H9 (cell line): ENCODE data around the gene STRA6. TPM values are rescaled to one million over a fixed set of nuclear protein-coding genes. Genes with fewer than 3 reads are reported as not detected.
A peak's percentile ranks its signal among the peaks of the same experiment; 100 is the strongest.

ENCODE experiments used
- DNase-seq: peaks from one replicate; pipeline ENCODE4 v3.0.0-alpha.2; 2017
- H2AFZ ChIP-seq: one replicate; pipeline ENCODE4 v1.6.1; 2013; ENCODE audit warnings: mild to moderate bottlenecking, low read length, control low read depth, moderate library complexity
- H2AK5ac ChIP-seq: 2 replicates; pipeline ENCODE4 v1.6.1; 2013; ENCODE audit warnings: low read length, control low read depth, mixed read lengths; ENCODE audit not compliant: insufficient read length
- H2BK120ac ChIP-seq: one replicate; pipeline ENCODE4 v1.6.1; 2013; ENCODE audit warnings: low read depth, mild to moderate bottlenecking, low read length, control low read depth, inconsistent platforms; ENCODE audit not compliant: poor library complexity, severe bottlenecking
- H2BK12ac ChIP-seq: 2 replicates; pipeline ENCODE4 v1.6.1; 2013; ENCODE audit warnings: low read length, control low read depth, mixed read lengths, low read depth; ENCODE audit not compliant: insufficient read length
- H2BK15ac ChIP-seq: 2 replicates; pipeline ENCODE4 v1.6.1; 2013; ENCODE audit warnings: low read depth, low read length, control low read depth
- H2BK20ac ChIP-seq: one replicate; pipeline ENCODE4 v1.6.1; 2013; ENCODE audit warnings: low read depth, mild to moderate bottlenecking, low read length, control low read depth, inconsistent platforms; ENCODE audit not compliant: poor library complexity, severe bottlenecking
- H2BK5ac ChIP-seq: 2 replicates; pipeline ENCODE4 v1.6.1; 2013; ENCODE audit warnings: low read length, control low read depth, mixed read lengths; ENCODE audit not compliant: insufficient read length
- H3K14ac ChIP-seq: 2 replicates; pipeline ENCODE4 v1.6.1; 2013; ENCODE audit warnings: low read length, control low read depth; ENCODE audit not compliant: insufficient read depth
- H3K18ac ChIP-seq: 2 replicates; pipeline ENCODE4 v1.6.1; 2013; ENCODE audit warnings: low read depth, mild to moderate bottlenecking, mixed read lengths, low read length, control low read depth; ENCODE audit not compliant: insufficient read length
- H3K23ac ChIP-seq: 2 replicates; pipeline ENCODE4 v1.6.1; 2013; ENCODE audit warnings: low read length, control low read depth, mixed read lengths, low read depth; ENCODE audit not compliant: insufficient read length
- H3K23me2 ChIP-seq: 2 replicates; pipeline ENCODE4 v1.6.1; 2013; ENCODE audit warnings: low read depth, mild to moderate bottlenecking, mixed read lengths, low read length, control low read depth; ENCODE audit not compliant: insufficient read length, poor library complexity, severe bottlenecking
- H3K27ac ChIP-seq: 2 replicates; pipeline ENCODE4 v1.5.1; 2013; ENCODE audit warnings: low read length, control low read depth, mixed read lengths, low read depth; ENCODE audit not compliant: insufficient read length
- H3K27me3 ChIP-seq: 2 replicates; pipeline ENCODE4 v1.6.1; 2013; ENCODE audit warnings: low read length, control low read depth, inconsistent platforms; ENCODE audit not compliant: insufficient read depth
- H3K4ac ChIP-seq: 2 replicates; pipeline ENCODE4 v1.6.1; 2013; ENCODE audit warnings: low read depth, mild to moderate bottlenecking, control low read depth, inconsistent platforms, low read length, moderate library complexity
- H3K4me1 ChIP-seq: 2 replicates; pipeline ENCODE4 v1.6.1; 2013; ENCODE audit warnings: low read length, control low read depth, inconsistent platforms; ENCODE audit not compliant: insufficient read depth
- H3K4me2 ChIP-seq: 2 replicates; pipeline ENCODE4 v1.6.1; 2013; ENCODE audit warnings: low read length, control low read depth, mixed read lengths; ENCODE audit not compliant: insufficient read length, insufficient read depth
- H3K56ac ChIP-seq: 2 replicates; pipeline ENCODE4 v1.6.1; 2013; ENCODE audit warnings: low read depth, mild to moderate bottlenecking, mixed read lengths, low read length, control low read depth; ENCODE audit not compliant: insufficient read length
- H3K79me1 ChIP-seq: 2 replicates; pipeline ENCODE4 v1.6.1; 2013; ENCODE audit warnings: low read depth, mild to moderate bottlenecking, moderate library complexity, low read length, control low read depth, inconsistent platforms; ENCODE audit not compliant: insufficient read depth, poor library complexity, severe bottlenecking
- H3K79me2 ChIP-seq: 2 replicates; pipeline ENCODE4 v1.6.1; 2013; ENCODE audit warnings: low read length, control low read depth, inconsistent platforms; ENCODE audit not compliant: insufficient read depth
- H3K9ac ChIP-seq: 2 replicates; pipeline ENCODE4 v1.6.1; 2013; ENCODE audit warnings: low read length, control low read depth, mixed read lengths; ENCODE audit not compliant: insufficient read length; ENCODE audit errors: extremely low read depth
- H3K9me3 ChIP-seq: one replicate; pipeline ENCODE4 v1.6.1; 2013; ENCODE audit warnings: low read depth, low read length, inconsistent platforms; ENCODE audit not compliant: control insufficient read depth
- H3T11ph ChIP-seq: one replicate; pipeline ENCODE4 v1.6.1; 2013; ENCODE audit warnings: mild to moderate bottlenecking, low read length, control low read depth, inconsistent platforms
- H4K20me1 ChIP-seq: one replicate; pipeline ENCODE4 v1.6.1; 2013; ENCODE audit not compliant: control insufficient read depth, insufficient read length, insufficient read depth
- H4K5ac ChIP-seq: 2 replicates; pipeline ENCODE4 v1.6.1; 2013; ENCODE audit warnings: low read depth, mild to moderate bottlenecking, mixed read lengths, low read length, control low read depth; ENCODE audit not compliant: insufficient read length
- H4K8ac ChIP-seq: replicated peaks from 2 replicates; pipeline ENCODE4 v1.6.1; 2013; ENCODE audit warnings: low read length, control low read depth, mixed read lengths, low read depth; ENCODE audit not compliant: insufficient read length
- H4K91ac ChIP-seq: 2 replicates; pipeline ENCODE4 v1.6.1; 2013; ENCODE audit warnings: low read depth, mild to moderate bottlenecking, moderate library complexity, mixed read lengths, low read length, control low read depth; ENCODE audit not compliant: insufficient read length
- H3K27ac Mint-ChIP-seq, 3 experiments: 2 replicates in 2 of 3; 3 replicates in 1 of 3; pipeline ENCODE4 v1.8.0; 2020 to 2021; ENCODE audit warnings: mixed read lengths in 3 of 3, mild to moderate bottlenecking in 1 of 3, moderate library complexity in 1 of 3
- H3K27me3 Mint-ChIP-seq: 2 replicates; pipeline ENCODE4 v1.8.0; 2021; ENCODE audit warnings: low read depth, mild to moderate bottlenecking, moderate library complexity, mixed read lengths
- H3K36me3 Mint-ChIP-seq, 3 experiments: 2 replicates in 2 of 3; 3 replicates in 1 of 3; pipeline ENCODE4 v1.8.0; 2020 to 2021; ENCODE audit warnings: low read depth in 3 of 3, mixed read lengths in 3 of 3; ENCODE audit not compliant: insufficient read depth in 1 of 3
- H3K4me1 Mint-ChIP-seq, 2 experiments: 2 replicates each; pipeline ENCODE4 v1.8.0; 2020; ENCODE audit warnings: mixed read lengths in 2 of 2
- H3K4me3 Mint-ChIP-seq, 2 experiments: 2 replicates in 1 of 2; 3 replicates in 1 of 2; pipeline ENCODE4 v1.8.0; 2020 to 2021; ENCODE audit warnings: mild to moderate bottlenecking in 2 of 2, mixed read lengths in 2 of 2, moderate library complexity in 1 of 2
- H3K9me3 Mint-ChIP-seq, 2 experiments: 2 replicates in 1 of 2; 3 replicates in 1 of 2; pipeline ENCODE4 v1.8.0; 2020; ENCODE audit warnings: mild to moderate bottlenecking in 2 of 2, mixed read lengths in 2 of 2, moderate library complexity in 1 of 2
- CTCF ChIP-seq: fragments of 200-600 bp; sonication (generic); conservative IDR thresholded peaks from 3 replicates; pipeline ENCODE4 v1.8.0; 2021; ENCODE audit warnings: antibody characterized with exemption, mild to moderate bottlenecking
- WGBS: extraction: QIAGEN DNeasy Blood & Tissue Kit; methylation state at CpG from one replicate; pipeline ENCODE4 v1.1.7; 2013; ENCODE audit warnings: missing lambda C conversion rate, low lambda C conversion rate, mixed read lengths; ENCODE audit not compliant: insufficient read length; ENCODE audit errors: extremely low coverage; 5-methylcytosine and 5-hydroxymethylcytosine counted together
- total RNA-seq: library from RNA; stranded (reverse); gene quantifications from 2 replicates; pipeline ENCODE4 v1.2.1, GENCODE V29; 2021

STRA6 gene
- total RNA-seq, 1 experiment from 2014 or later: 12.8 TPM

GRCh38 chr15:74135041-74135565, 67.5 kb downstream of the STRA6 start:
- no peak overlapping the region for H2BK12ac ChIP-seq
- no peaks in the 10 kb centered on the region for H3K9me3 ChIP-seq
- no peak overlapping the region for H4K5ac ChIP-seq
- peaks cover 4% of the 10 kb centered on the region for H4K20me1 ChIP-seq
- no peak overlapping the region for H2AK5ac ChIP-seq
- no peak overlapping the region for H2AFZ ChIP-seq
- no peak overlapping the region for H3K14ac ChIP-seq
- H2BK15ac ChIP-seq: no peak overlapping the region
- TF ChIP-seq CTCF: no peak
- Mint-ChIP-seq H3K27me3 (peaks cover 95% of the 10 kb centered on the region), H3K4me3 (peak overlapping the region; percentile 43 to 81), H3K36me3 (peaks cover 0 to 1% (median 0%) of the 10 kb centered on the region in 3 experiments; a peak in 3 of 7 replicates), H3K27ac (no peak overlapping the region; a peak in 1 of 7 replicates), H3K9me3 (peaks cover 2 to 6% of the 10 kb centered on the region in 2 experiments; a peak in 2 of 5 replicates), H3K4me1 (peaks cover 64 to 74% of the 10 kb centered on the region in 2 experiments)
- H3K79me1 ChIP-seq: no peaks in the 10 kb centered on the region
- DNase-seq: no peak
- peaks cover 3% of the 10 kb centered on the region; the same call in 1 of the 2 replicates for H3K4me1 ChIP-seq
- no peak overlapping the region for H4K8ac ChIP-seq
- H3K27ac ChIP-seq: no peak overlapping the region
- H4K91ac ChIP-seq: no peak overlapping the region
- no peak overlapping the region for H3K56ac ChIP-seq
- no peak overlapping the region for H2BK5ac ChIP-seq
- no peaks in the 10 kb centered on the region for H3K79me2 ChIP-seq
- no peak overlapping the region for H3K9ac ChIP-seq
- H3K23me2 ChIP-seq: peaks cover 14% of the 10 kb centered on the region
- no peak overlapping the region for H3K4ac ChIP-seq
- WGBS: no CpG with 5 or more reads among the region's 27 CpGs
- H3K27me3 ChIP-seq: peaks cover 60% of the 10 kb centered on the region
- no peak overlapping the region for H3T11ph ChIP-seq
- no peak overlapping the region for H2BK20ac ChIP-seq
- H3K23ac ChIP-seq: no peak overlapping the region
- no peak overlapping the region for H3K18ac ChIP-seq
- H3K4me2 ChIP-seq: peak overlapping the region; percentile 72
- no peak overlapping the region for H2BK120ac ChIP-seq
